CD4-positive, alpha-beta T cell treated with Interferon alpha-2 for 1 hour (primary cell): ENCODE data around the gene LRRC4C.

Experiments used
- DNase-seq, 2 donors: peaks; one replicate each; pipeline ENCODE4 v3.0.0-alpha.2; 2020 to 2022

LRRC4C gene

GRCh38 chr11:41413843-41414242 lies 45.6 kb downstream of the LRRC4C start:
- no peak for DNase-seq

GRCh38 chr11:41405812-41406211 lies 53.6 kb downstream of the LRRC4C start:
- DNase-seq, result no peak

- DNase-seq, result no peak
Observed at GRCh38 chr11:41404109-41404508, 55.3 kb downstream of the LRRC4C start.

- DNase-seq, result no peak
Observed at GRCh38 chr11:41403458-41403857, 56.0 kb downstream of the LRRC4C start.

- no peak for DNase-seq
Observed at GRCh38 chr11:41400819-41401382, 58.6 kb downstream of the LRRC4C start.

- no peak for DNase-seq
Observed at GRCh38 chr11:41400124-41400523, 59.3 kb downstream of the LRRC4C start.

GRCh38 chr11:41399323-41399722 lies 60.1 kb downstream of the LRRC4C start:
- no peak for DNase-seq

GRCh38 chr11:41398175-41398574 lies 61.3 kb downstream of the LRRC4C start:
- DNase-seq, result no peak

- no peak for DNase-seq
Observed at GRCh38 chr11:41394521-41395195, 64.8 kb downstream of the LRRC4C start.

- no peak for DNase-seq
Observed at GRCh38 chr11:41392596-41392995, 66.9 kb downstream of the LRRC4C start.

GRCh38 chr11:41389623-41390130 lies 69.8 kb downstream of the LRRC4C start:
- no peak for DNase-seq

GRCh38 chr11:41384329-41384728 lies 75.1 kb downstream of the LRRC4C start:
- DNase-seq, result no peak

- DNase-seq, result no peak
Observed at GRCh38 chr11:41383768-41384167, 75.7 kb downstream of the LRRC4C start.

- DNase-seq, result no peak
Observed at GRCh38 chr11:41382927-41383326, 76.5 kb downstream of the LRRC4C start.

GRCh38 chr11:41379084-41379483 lies 80.4 kb downstream of the LRRC4C start:
- no peak for DNase-seq

- no peak for DNase-seq
Observed at GRCh38 chr11:41377709-41378394, 81.6 kb downstream of the LRRC4C start.

GRCh38 chr11:41351825-41352224 lies 107.6 kb downstream of the LRRC4C start:
- no peak for DNase-seq

GRCh38 chr11:41346042-41346441 lies 113.4 kb downstream of the LRRC4C start:
- no peak for DNase-seq

GRCh38 chr11:41334007-41334933 lies 125.2 kb downstream of the LRRC4C start:
- DNase-seq, result no peak

- no peak for DNase-seq
Observed at GRCh38 chr11:41333357-41333756, 126.1 kb downstream of the LRRC4C start.

GRCh38 chr11:41328324-41328723 lies 131.1 kb downstream of the LRRC4C start:
- no peak for DNase-seq

GRCh38 chr11:41323446-41323845 lies 136.0 kb downstream of the LRRC4C start:
- no peak for DNase-seq

GRCh38 chr11:41320653-41321052 lies 138.8 kb downstream of the LRRC4C start:
- no peak for DNase-seq
